Measurements from ENCODE around the gene FAM83G.

FAM83G gene

DNA sequence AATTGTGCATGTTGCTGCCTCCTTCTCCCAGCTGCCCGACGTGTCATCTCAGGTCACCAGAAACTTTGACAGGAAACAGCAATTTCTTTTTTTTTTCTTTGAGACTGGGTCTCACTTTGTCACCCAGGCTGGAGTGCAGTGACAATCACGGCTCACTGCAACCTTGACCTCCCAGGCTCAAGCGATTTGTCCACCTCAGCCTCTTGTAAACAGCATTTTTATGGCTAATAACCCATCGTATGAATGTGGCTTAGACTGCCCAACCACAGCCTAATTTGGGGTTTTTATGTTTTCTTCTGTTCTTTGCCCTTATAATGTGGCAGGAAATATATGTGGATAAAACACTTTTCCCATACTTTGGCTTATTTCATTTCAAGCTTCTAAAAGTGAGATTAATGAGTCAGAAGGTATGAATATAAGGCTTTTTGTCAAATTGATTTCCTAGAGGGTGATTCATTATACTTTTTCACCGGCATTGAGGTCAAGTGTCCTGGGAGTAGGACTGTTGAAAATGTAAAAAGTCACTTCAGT lies 83.6 kb downstream of the FAM83G start:
- no peak overlapping the region for H3K27ac ChIP-seq
- DNase-seq (ENCODE audit: low spot score), result no peak
- TF ChIP-seq, protein P1, sequence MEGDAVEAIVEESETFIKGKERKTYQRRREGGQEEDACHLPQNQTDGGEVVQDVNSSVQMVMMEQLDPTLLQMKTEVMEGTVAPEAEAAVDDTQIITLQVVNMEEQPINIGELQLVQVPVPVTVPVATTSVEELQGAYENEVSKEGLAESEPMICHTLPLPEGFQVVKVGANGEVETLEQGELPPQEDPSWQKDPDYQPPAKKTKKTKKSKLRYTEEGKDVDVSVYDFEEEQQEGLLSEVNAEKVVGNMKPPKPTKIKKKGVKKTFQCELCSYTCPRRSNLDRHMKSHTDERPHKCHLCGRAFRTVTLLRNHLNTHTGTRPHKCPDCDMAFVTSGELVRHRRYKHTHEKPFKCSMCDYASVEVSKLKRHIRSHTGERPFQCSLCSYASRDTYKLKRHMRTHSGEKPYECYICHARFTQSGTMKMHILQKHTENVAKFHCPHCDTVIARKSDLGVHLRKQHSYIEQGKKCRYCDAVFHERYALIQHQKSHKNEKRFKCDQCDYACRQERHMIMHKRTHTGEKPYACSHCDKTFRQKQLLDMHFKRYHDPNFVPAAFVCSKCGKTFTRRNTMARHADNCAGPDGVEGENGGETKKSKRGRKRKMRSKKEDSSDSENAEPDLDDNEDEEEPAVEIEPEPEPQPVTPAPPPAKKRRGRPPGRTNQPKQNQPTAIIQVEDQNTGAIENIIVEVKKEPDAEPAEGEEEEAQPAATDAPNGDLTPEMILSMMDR (IDR thresholded peaks at IDR 0.05), result no peak
- H3K4me3 ChIP-seq, result no peak overlapping the region

DNA sequence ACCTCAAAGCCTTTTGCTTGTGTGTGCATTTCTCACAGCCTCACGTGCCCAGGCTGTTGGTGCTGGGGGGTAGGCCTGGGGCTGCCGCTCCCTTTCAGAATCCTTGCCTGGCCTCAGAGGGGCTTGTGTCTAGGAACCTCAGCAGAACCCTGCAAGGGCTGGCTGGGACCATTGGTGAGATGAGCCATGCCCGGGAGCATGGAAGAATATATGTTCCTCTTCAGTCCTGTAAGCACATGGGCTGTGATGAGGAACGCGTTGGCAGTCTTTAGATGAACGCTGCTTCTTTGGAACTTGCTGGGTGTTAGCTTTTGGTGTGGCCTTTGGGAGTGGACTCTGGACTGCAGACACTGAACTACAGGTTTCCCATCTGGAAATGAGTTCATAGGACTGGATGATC lies 84.6 kb downstream of the FAM83G start:
- Histone ChIP-seq H3K4me3 (no peak overlapping the region), H3K27ac (no peak overlapping the region)
- TF ChIP-seq, protein P1 (IDR thresholded peaks at IDR 0.05), result no peak
- no peak for DNase-seq (ENCODE audit: low spot score)
